Astrocyte (in vitro differentiated cells and primary cell): ENCODE measurements around the gene PLPP4. TPM values are rescaled to one million over a fixed set of nuclear protein-coding genes. Genes with fewer than 3 reads are reported as not detected.

Experiments used
- DNase-seq: peaks from one replicate; pipeline ENCODE4 v3.0.0-alpha.2; 2010; ENCODE audit warnings: low read depth
- FAIRE-seq: peaks from 2 replicates; lab custom pipeline; 2011; peaks lifted over from hg19 to GRCh38; lab: Jason Lieb, UNC
- H2AFZ ChIP-seq: 2 replicates; pipeline ENCODE4 v1.6.0; 2012; ENCODE audit warnings: low read depth, low read length, inconsistent platforms
- H3K27ac ChIP-seq: 2 replicates; pipeline ENCODE4 v1.5.1; 2011; ENCODE audit warnings: low read depth, low read length, inconsistent platforms
- H3K27me3 ChIP-seq: 2 replicates; pipeline ENCODE4 v1.6.0; 2011; ENCODE audit warnings: low read length, inconsistent platforms; ENCODE audit not compliant: insufficient read depth
- H3K36me3 ChIP-seq: 2 replicates; pipeline ENCODE4 v1.5.1; 2011; ENCODE audit warnings: low read length, inconsistent platforms; ENCODE audit not compliant: insufficient read depth
- H3K4me1 ChIP-seq: 2 replicates; pipeline ENCODE4 v1.5.1; 2011; ENCODE audit warnings: low read length, inconsistent platforms; ENCODE audit not compliant: insufficient read depth
- H3K4me2 ChIP-seq: 2 replicates; pipeline ENCODE4 v1.6.0; 2012; ENCODE audit warnings: low read length, inconsistent platforms
- H3K4me3 ChIP-seq: 2 replicates; pipeline ENCODE4 v1.5.1; 2011; ENCODE audit warnings: low read depth, mild to moderate bottlenecking, low read length, inconsistent platforms; ENCODE audit not compliant: insufficient read depth
- H3K79me2 ChIP-seq: 2 replicates; pipeline ENCODE4 v1.6.0; 2012; ENCODE audit warnings: mild to moderate bottlenecking, low read length, inconsistent platforms; ENCODE audit not compliant: insufficient read depth
- H3K9ac ChIP-seq: 2 replicates; pipeline ENCODE4 v1.6.0; 2012; ENCODE audit warnings: mild to moderate bottlenecking, low read length, inconsistent platforms
- H3K9me3 ChIP-seq: 2 replicates; pipeline ENCODE4 v1.5.1; 2012; ENCODE audit warnings: low read depth, mild to moderate bottlenecking, low read length, inconsistent platforms; ENCODE audit not compliant: insufficient read depth
- H4K20me1 ChIP-seq: 2 replicates; pipeline ENCODE4 v1.6.0; 2012; ENCODE audit warnings: low read length, inconsistent platforms; ENCODE audit not compliant: insufficient read depth
- H3K27ac Mint-ChIP-seq: one replicate; pipeline ENCODE4 v1.8.0; 2021; ENCODE audit warnings: mild to moderate bottlenecking, mixed read lengths; ENCODE audit not compliant: unreplicated experiment
- H3K27me3 Mint-ChIP-seq: one replicate; pipeline ENCODE4 v1.8.0; 2021; ENCODE audit warnings: low read depth, mixed read lengths; ENCODE audit not compliant: unreplicated experiment
- H3K36me3 Mint-ChIP-seq: one replicate; pipeline ENCODE4 v1.8.0; 2021; ENCODE audit warnings: low read depth, mixed read lengths; ENCODE audit not compliant: unreplicated experiment
- H3K4me1 Mint-ChIP-seq: one replicate; pipeline ENCODE4 v1.8.0; 2021; ENCODE audit warnings: low read depth, mixed read lengths; ENCODE audit not compliant: unreplicated experiment
- H3K4me3 Mint-ChIP-seq: one replicate; pipeline ENCODE4 v1.8.0; 2021; ENCODE audit warnings: mild to moderate bottlenecking, moderate library complexity, mixed read lengths; ENCODE audit not compliant: unreplicated experiment
- H3K9me3 Mint-ChIP-seq: one replicate; pipeline ENCODE4 v1.8.0; 2021; ENCODE audit warnings: mild to moderate bottlenecking, mixed read lengths; ENCODE audit not compliant: unreplicated experiment
- EZH2 ChIP-seq: IDR thresholded peaks from 2 replicates; pipeline ENCODE4 v1.6.1; 2012; ENCODE audit warnings: mild to moderate bottlenecking, low read length, inconsistent platforms; ENCODE audit not compliant: insufficient read depth
- total RNA-seq: library from RNA; stranded (reverse); gene quantifications from 2 replicates; pipeline ENCODE4 v1.2.1, GENCODE V29; 2021
- TF ChIP-seq, protein P1 (sequence below): IDR thresholded peaks from 2 replicates; pipeline ENCODE4 v1.5.1; 2011; ENCODE audit warnings: low read depth, mild to moderate bottlenecking, inconsistent platforms, low read length, moderate library complexity; ENCODE audit not compliant: insufficient read depth

PLPP4 gene
- total RNA-seq, 1 donor from 2014 or later: 44.1 TPM

GRCh38 chr10:120477021-120477742, 20.2 kb downstream of the PLPP4 start:
- FAIRE-seq: peak; percentile 47
- H3K9me3 Mint-ChIP-seq: peaks cover 5% of the 10 kb centered on the region
- peak overlapping the region; percentile 67 for H3K27ac ChIP-seq

DNA sequence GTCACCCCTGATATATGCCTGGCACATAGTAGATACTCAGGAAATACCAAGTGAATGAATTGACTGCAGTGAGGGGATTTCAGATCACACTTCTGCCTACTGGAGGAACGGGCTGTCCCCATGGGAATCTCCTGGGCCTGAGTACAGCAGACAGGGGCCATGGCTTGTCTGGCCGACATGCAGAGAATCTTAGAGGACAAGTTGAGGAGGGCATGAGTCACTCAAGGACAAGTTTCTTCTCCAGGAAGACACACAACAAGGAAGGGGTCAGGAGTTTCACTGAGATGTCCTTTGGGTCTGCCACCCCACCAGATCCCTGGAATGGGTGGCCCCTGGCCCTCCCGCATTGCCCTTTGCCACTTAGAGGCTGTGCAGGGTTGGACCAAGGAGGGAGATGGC, 20.7 kb downstream of the PLPP4 start:
- H3K27ac Mint-ChIP-seq: peak overlapping the region; percentile 85
- H3K4me1 Mint-ChIP-seq: peaks cover 46% of the 10 kb centered on the region
- Histone ChIP-seq H3K9me3 (no peaks in the 10 kb centered on the region), H3K36me3 (no peaks in the 10 kb centered on the region), H3K27me3 (no peaks in the 10 kb centered on the region), H4K20me1 (peaks cover 22% of the 10 kb centered on the region), H3K27ac (peak overlapping the region; percentile 67), H3K79me2 (peaks cover 68% of the 10 kb centered on the region), H3K4me3 (no peak overlapping the region), H3K4me2 (peak overlapping the region; percentile 65), H3K9ac (peak overlapping the region; percentile 58), H2AFZ (no peak overlapping the region), H3K4me1 (peaks cover 23% of the 10 kb centered on the region)
- TF ChIP-seq EZH2: no peak
- TF ChIP-seq, protein P1, sequence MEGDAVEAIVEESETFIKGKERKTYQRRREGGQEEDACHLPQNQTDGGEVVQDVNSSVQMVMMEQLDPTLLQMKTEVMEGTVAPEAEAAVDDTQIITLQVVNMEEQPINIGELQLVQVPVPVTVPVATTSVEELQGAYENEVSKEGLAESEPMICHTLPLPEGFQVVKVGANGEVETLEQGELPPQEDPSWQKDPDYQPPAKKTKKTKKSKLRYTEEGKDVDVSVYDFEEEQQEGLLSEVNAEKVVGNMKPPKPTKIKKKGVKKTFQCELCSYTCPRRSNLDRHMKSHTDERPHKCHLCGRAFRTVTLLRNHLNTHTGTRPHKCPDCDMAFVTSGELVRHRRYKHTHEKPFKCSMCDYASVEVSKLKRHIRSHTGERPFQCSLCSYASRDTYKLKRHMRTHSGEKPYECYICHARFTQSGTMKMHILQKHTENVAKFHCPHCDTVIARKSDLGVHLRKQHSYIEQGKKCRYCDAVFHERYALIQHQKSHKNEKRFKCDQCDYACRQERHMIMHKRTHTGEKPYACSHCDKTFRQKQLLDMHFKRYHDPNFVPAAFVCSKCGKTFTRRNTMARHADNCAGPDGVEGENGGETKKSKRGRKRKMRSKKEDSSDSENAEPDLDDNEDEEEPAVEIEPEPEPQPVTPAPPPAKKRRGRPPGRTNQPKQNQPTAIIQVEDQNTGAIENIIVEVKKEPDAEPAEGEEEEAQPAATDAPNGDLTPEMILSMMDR: no peak
- FAIRE-seq (peak; percentile 82), DNase-seq (peak; percentile 64)
- peaks cover 15% of the 10 kb centered on the region for H3K36me3 Mint-ChIP-seq
- peak overlapping the region; percentile 56 for H3K4me3 Mint-ChIP-seq
- no peaks in the 10 kb centered on the region for H3K27me3 Mint-ChIP-seq
- peaks cover 8% of the 10 kb centered on the region for H3K9me3 Mint-ChIP-seq

More at GRCh38 chr10:120477021-120477742, 20.2 kb downstream of the PLPP4 start:
- peaks cover 10% of the 10 kb centered on the region for H3K36me3 Mint-ChIP-seq
- peaks cover 46% of the 10 kb centered on the region for H3K4me1 Mint-ChIP-seq
- no peaks in the 10 kb centered on the region for H3K36me3 ChIP-seq
- H3K79me2 ChIP-seq: peaks cover 73% of the 10 kb centered on the region
- H3K4me1 ChIP-seq: peaks cover 23% of the 10 kb centered on the region
- H3K27ac Mint-ChIP-seq: peak overlapping the region; percentile 85
- H3K27me3 ChIP-seq: no peaks in the 10 kb centered on the region
- peak; percentile 92 for DNase-seq
- H4K20me1 ChIP-seq: peaks cover 22% of the 10 kb centered on the region
- peak overlapping the region; percentile 65 for H3K4me2 ChIP-seq
- H3K4me3 ChIP-seq: peak overlapping the region; percentile 7
- no peaks in the 10 kb centered on the region for H3K27me3 Mint-ChIP-seq
- peak overlapping the region; percentile 58 for H3K9ac ChIP-seq
- no peak for TF ChIP-seq EZH2
- TF ChIP-seq, protein P1: no peak
- H3K4me3 Mint-ChIP-seq: peak overlapping the region; percentile 56
- H3K9me3 ChIP-seq: no peaks in the 10 kb centered on the region
- no peak overlapping the region for H2AFZ ChIP-seq

DNA sequence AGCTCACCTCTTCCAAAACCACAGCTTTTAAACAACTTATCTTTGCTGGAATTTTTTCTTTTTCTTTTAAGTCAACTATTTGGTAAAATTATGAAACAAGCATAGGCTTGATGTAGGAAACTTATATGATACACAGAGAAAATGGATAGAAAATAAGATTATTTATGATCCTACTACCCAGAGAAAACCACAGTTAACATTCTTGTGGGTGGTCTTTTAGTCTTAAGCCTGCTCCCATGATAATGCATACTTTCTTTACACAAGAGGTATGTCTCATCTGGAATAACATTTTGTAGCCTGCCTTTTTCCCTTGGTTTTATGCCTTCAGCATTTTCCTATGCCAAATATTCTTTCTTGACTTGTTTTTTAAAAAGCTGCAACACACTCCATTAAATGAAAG, 21.4 kb downstream of the PLPP4 start:
- Histone ChIP-seq H3K4me1 (peaks cover 23% of the 10 kb centered on the region), H3K9me3 (no peaks in the 10 kb centered on the region), H3K4me2 (peak overlapping the region; percentile 65), H3K79me2 (peaks cover 68% of the 10 kb centered on the region), H3K27ac (peak overlapping the region; percentile 67), H4K20me1 (peaks cover 19% of the 10 kb centered on the region), H3K4me3 (no peak overlapping the region), H3K9ac (peak overlapping the region; percentile 58), H2AFZ (no peak overlapping the region), H3K36me3 (no peaks in the 10 kb centered on the region), H3K27me3 (no peaks in the 10 kb centered on the region)
- peaks cover 44% of the 10 kb centered on the region for H3K4me1 Mint-ChIP-seq
- no peaks in the 10 kb centered on the region for H3K27me3 Mint-ChIP-seq
- FAIRE-seq: no peak
- H3K9me3 Mint-ChIP-seq: peaks cover 14% of the 10 kb centered on the region
- H3K4me3 Mint-ChIP-seq: no peak overlapping the region
- DNase-seq: peak; percentile 76
- no peak for TF ChIP-seq EZH2
- TF ChIP-seq, protein P1: no peak
- H3K27ac Mint-ChIP-seq: peak overlapping the region; percentile 7
- peaks cover 21% of the 10 kb centered on the region for H3K36me3 Mint-ChIP-seq
